Activated CD8-positive, alpha-beta memory T cell treated with anti-CD3 and anti-CD28 coated beads, Interleukin-2, amount 50 U/mL, for 4 hours (primary cell): ENCODE data around the gene CAPN2.

Experiments used
- DNase-seq: peaks from one replicate; pipeline ENCODE4 v3.0.0-alpha.2; 2020

The CAPN2 gene

GRCh38 chr1:223763881-223764280 is 51.5 kb downstream of the CAPN2 start:
- DNase-seq = no peak

GRCh38 chr1:223765036-223765718 is 52.8 kb downstream of the CAPN2 start:
- DNase-seq = no peak

GRCh38 chr1:223765719-223766340 is 53.5 kb downstream of the CAPN2 start:
- DNase-seq = no peak

GRCh38 chr1:223770621-223771315 is 58.4 kb downstream of the CAPN2 start:
- DNase-seq = no peak

- DNase-seq = no peak
Observed at GRCh38 chr1:223771469-223771813, 59.1 kb downstream of the CAPN2 start.

- DNase-seq = no peak
Observed at GRCh38 chr1:223771814-223772770, 59.8 kb downstream of the CAPN2 start.

GRCh38 chr1:223772771-223773160 is 60.4 kb downstream of the CAPN2 start:
- DNase-seq = no peak

- no peak for DNase-seq
Observed at GRCh38 chr1:223774134-223774814, 61.9 kb downstream of the CAPN2 start.

GRCh38 chr1:223775054-223775453 is 62.7 kb downstream of the CAPN2 start:
- no peak for DNase-seq

- DNase-seq = no peak
Observed at GRCh38 chr1:223775711-223776074, 63.4 kb downstream of the CAPN2 start.

- DNase-seq = peak; percentile 42
Observed at GRCh38 chr1:223776075-223776814, 63.9 kb downstream of the CAPN2 start.

GRCh38 chr1:223776826-223777454 is 64.6 kb downstream of the CAPN2 start:
- DNase-seq = no peak

- no peak for DNase-seq
Observed at GRCh38 chr1:223780318-223780717, 68.0 kb downstream of the CAPN2 start.

GRCh38 chr1:223780949-223781348 is 68.6 kb downstream of the CAPN2 start:
- no peak for DNase-seq

GRCh38 chr1:223783676-223784075 is 71.3 kb downstream of the CAPN2 start:
- DNase-seq = no peak

- DNase-seq = no peak
Observed at GRCh38 chr1:223784541-223784940, 72.2 kb downstream of the CAPN2 start.

- DNase-seq = no peak
Observed at GRCh38 chr1:223785808-223786207, 73.5 kb downstream of the CAPN2 start.

GRCh38 chr1:223788746-223789415 is 76.5 kb downstream of the CAPN2 start:
- DNase-seq = no peak

GRCh38 chr1:223792046-223792445 is 79.7 kb downstream of the CAPN2 start:
- DNase-seq = no peak

- DNase-seq = no peak
Observed at GRCh38 chr1:223793716-223794115, 81.4 kb downstream of the CAPN2 start.
